SJSA1 (cell line): ENCODE data around the gene USP11. TPM values are rescaled to one million over a fixed set of nuclear protein-coding genes. Genes with fewer than 3 reads are reported as not detected.
"Not testable (repeated sequence)": the region's sequence is repeated elsewhere in the genome, so short reads cannot be mapped to it uniquely, and the experiment has no call there.

Experiments used
- DNase-seq, 2 experiments: peaks; one replicate each; pipeline ENCODE4 v3.0.0-alpha.2; 2015 to 2020; ENCODE audit warnings: low spot score in 2 of 2, low read depth in 1 of 2
- H3K27ac ChIP-seq: fragments of 250-450 bp; sonication (Bioruptor Pico); 2 replicates; pipeline ENCODE4 v1.5.1; 2020; ENCODE audit warnings: mild to moderate bottlenecking, moderate library complexity
- H3K27me3 ChIP-seq: fragments of 250-450 bp; sonication (Bioruptor Pico); replicated peaks from 2 replicates; pipeline ENCODE4 v1.5.1; 2020; ENCODE audit warnings: mild to moderate bottlenecking, moderate library complexity
- H3K36me3 ChIP-seq: fragments of 250-450 bp; sonication (Bioruptor Pico); 2 replicates; pipeline ENCODE4 v1.5.1; 2020; ENCODE audit warnings: mild to moderate bottlenecking
- H3K4me1 ChIP-seq: fragments of 250-450 bp; sonication (Bioruptor Pico); replicated peaks from 2 replicates; pipeline ENCODE4 v1.6.1; 2021; ENCODE audit warnings: mild to moderate bottlenecking
- H3K4me3 ChIP-seq: fragments of 250-450 bp; sonication (Bioruptor Pico); 2 replicates; pipeline ENCODE4 v1.5.1; 2020; ENCODE audit warnings: mild to moderate bottlenecking
- H3K9me3 ChIP-seq: fragments of 250-450 bp; sonication (Bioruptor Pico); replicated peaks from 2 replicates; pipeline ENCODE4 v1.5.1; 2020; ENCODE audit warnings: mild to moderate bottlenecking
- total RNA-seq: library from RNA; depleted of rRNA; stranded (reverse); fragments of >200 nt; shearing (Covaris generic); gene quantifications from 2 replicates; pipeline ENCODE4 v1.2.3, GENCODE V29; 2014

USP11 gene
- total RNA-seq, 1 experiment from 2014 or later, result 39.5 TPM

GRCh38 chrX:47264483-47265173, 31.8 kb downstream of the USP11 start:
- no peak for DNase-seq
- no peak overlapping the region for H3K27ac ChIP-seq
- H3K4me3 ChIP-seq, result no peak overlapping the region
- H3K27me3 ChIP-seq, result no peaks in the 10 kb centered on the region
- H3K9me3 ChIP-seq, result no peaks in the 10 kb centered on the region
- no peaks in the 10 kb centered on the region for H3K4me1 ChIP-seq
- no peaks in the 10 kb centered on the region for H3K36me3 ChIP-seq

GRCh38 chrX:47266643-47267042, 33.8 kb downstream of the USP11 start:
- no peak for DNase-seq
- Histone ChIP-seq H3K4me1 (no peaks in the 10 kb centered on the region), H3K36me3 (no peaks in the 10 kb centered on the region), H3K27me3 (no peaks in the 10 kb centered on the region), H3K27ac (no peak overlapping the region), H3K4me3 (no peak overlapping the region), H3K9me3 (no peaks in the 10 kb centered on the region)

- Histone ChIP-seq H3K9me3 (no peaks in the 10 kb centered on the region), H3K27ac (no peak overlapping the region), H3K4me1 (no peaks in the 10 kb centered on the region), H3K4me3 (no peak overlapping the region), H3K27me3 (no peaks in the 10 kb centered on the region), H3K36me3 (no peaks in the 10 kb centered on the region)
- no peak for DNase-seq
These were observed 39.2 kb downstream of the USP11 start for GRCh38 chrX:47272013-47272408.

GRCh38 chrX:47273011-47273730, 40.4 kb downstream of the USP11 start:
- Histone ChIP-seq H3K27me3 (no peaks in the 10 kb centered on the region), H3K36me3 (no peaks in the 10 kb centered on the region), H3K4me3 (no peak overlapping the region), H3K27ac (no peak overlapping the region), H3K4me1 (no peaks in the 10 kb centered on the region), H3K9me3 (no peaks in the 10 kb centered on the region)
- DNase-seq, result no peak

GRCh38 chrX:47278691-47279090, 45.9 kb downstream of the USP11 start:
- Histone ChIP-seq H3K4me1 (no peaks in the 10 kb centered on the region), H3K9me3 (no peaks in the 10 kb centered on the region), H3K27me3 (no peaks in the 10 kb centered on the region), H3K27ac (no peak overlapping the region), H3K36me3 (no peaks in the 10 kb centered on the region), H3K4me3 (no peak overlapping the region)
- no peak for DNase-seq

- DNase-seq, result no peak
- Histone ChIP-seq H3K4me3 (no peak overlapping the region), H3K27ac (no peak overlapping the region), H3K4me1 (no peaks in the 10 kb centered on the region), H3K27me3 (no peaks in the 10 kb centered on the region), H3K9me3 (no peaks in the 10 kb centered on the region), H3K36me3 (no peaks in the 10 kb centered on the region)
These were observed 50.4 kb downstream of the USP11 start for GRCh38 chrX:47283015-47283771.

GRCh38 chrX:47284616-47285015, 51.8 kb downstream of the USP11 start:
- H3K27me3 ChIP-seq, H3K4me3 ChIP-seq, DNase-seq: not testable (repeated sequence)

GRCh38 chrX:47285836-47286320, 53.1 kb downstream of the USP11 start:
- no peak for DNase-seq
- no peak overlapping the region for H3K4me3 ChIP-seq
- H3K27me3 ChIP-seq, result no peaks in the 10 kb centered on the region
- H3K4me1 ChIP-seq, result no peaks in the 10 kb centered on the region
- no peaks in the 10 kb centered on the region for H3K9me3 ChIP-seq
- H3K27ac ChIP-seq, result no peak overlapping the region
- no peaks in the 10 kb centered on the region for H3K36me3 ChIP-seq

More at GRCh38 chrX:47284616-47285015, 51.8 kb downstream of the USP11 start:
- H3K27ac ChIP-seq, H3K9me3 ChIP-seq, H3K36me3 ChIP-seq, H3K4me1 ChIP-seq: not testable (repeated sequence)

- Histone ChIP-seq H3K9me3 (no peaks in the 10 kb centered on the region), H3K4me1 (no peaks in the 10 kb centered on the region), H3K27ac (no peak overlapping the region), H3K4me3 (no peak overlapping the region), H3K36me3 (no peaks in the 10 kb centered on the region), H3K27me3 (no peaks in the 10 kb centered on the region)
- DNase-seq, result no peak
These were observed 60.3 kb downstream of the USP11 start for GRCh38 chrX:47293106-47293505.

- no peak overlapping the region for H3K27ac ChIP-seq
- no peaks in the 10 kb centered on the region for H3K4me1 ChIP-seq
- H3K36me3 ChIP-seq, result no peaks in the 10 kb centered on the region
- no peak for DNase-seq
- no peaks in the 10 kb centered on the region for H3K9me3 ChIP-seq
- no peaks in the 10 kb centered on the region for H3K27me3 ChIP-seq
- no peak overlapping the region for H3K4me3 ChIP-seq
These were observed 64.1 kb downstream of the USP11 start for GRCh38 chrX:47296766-47297365.

GRCh38 chrX:47297874-47298273, 65.1 kb downstream of the USP11 start:
- no peaks in the 10 kb centered on the region for H3K27me3 ChIP-seq
- no peaks in the 10 kb centered on the region for H3K4me1 ChIP-seq
- H3K27ac ChIP-seq, result no peak overlapping the region
- DNase-seq, result no peak
- no peaks in the 10 kb centered on the region for H3K36me3 ChIP-seq
- H3K4me3 ChIP-seq, result no peak overlapping the region
- no peaks in the 10 kb centered on the region for H3K9me3 ChIP-seq
